Smooth muscle cell (in vitro differentiated cells): ENCODE results near the gene PRR16. TPM values are rescaled to one million over a fixed set of nuclear protein-coding genes. Genes with fewer than 3 reads are reported as not detected.

Source experiments
- DNase-seq: peaks from one replicate; lab custom pipeline; 2025; ENCODE audit not compliant: unreplicated experiment; lab: John Stamatoyannopoulos, UW
- H2AFZ ChIP-seq: fragments of 200-600 bp; sonication (generic); 2 replicates; pipeline ENCODE4 v1.6.0; 2016; ENCODE audit warnings: antibody characterized with exemption, low read depth, mild to moderate bottlenecking
- H3F3A ChIP-seq: fragments of 200-600 bp; sonication (generic); 2 replicates; pipeline ENCODE4 v1.6.0; 2017; ENCODE audit warnings: antibody characterized with exemption, low read depth
- H3K27ac ChIP-seq: fragments of 200-600 bp; sonication (generic); 2 replicates; pipeline ENCODE4 v1.5.1; 2016; ENCODE audit warnings: low read depth, mild to moderate bottlenecking
- H3K27me3 ChIP-seq: fragments of 200-600 bp; sonication (generic); 2 replicates; pipeline ENCODE4 v1.6.1; 2016; ENCODE audit warnings: low read depth, mild to moderate bottlenecking
- H3K36me3 ChIP-seq: fragments of 200-600 bp; sonication (generic); 2 replicates; pipeline ENCODE4 v1.5.1; 2016; ENCODE audit warnings: low read depth
- H3K4me1 ChIP-seq: fragments of 200-600 bp; sonication (generic); 2 replicates; pipeline ENCODE4 v1.5.1; 2016; ENCODE audit warnings: low read depth
- H3K4me2 ChIP-seq: fragments of 200-600 bp; sonication (generic); 2 replicates; pipeline ENCODE4 v1.6.0; 2016; ENCODE audit warnings: mild to moderate bottlenecking
- H3K4me3 ChIP-seq: fragments of 200-600 bp; sonication (generic); 2 replicates; pipeline ENCODE4 v1.5.1; 2016; ENCODE audit warnings: mild to moderate bottlenecking
- H3K79me2 ChIP-seq: fragments of 200-600 bp; sonication (generic); 2 replicates; pipeline ENCODE4 v1.6.0; 2016; ENCODE audit warnings: low read depth, mild to moderate bottlenecking
- H3K9ac ChIP-seq: fragments of 200-600 bp; sonication (generic); 2 replicates; pipeline ENCODE4 v1.6.0; 2016; ENCODE audit warnings: low read depth
- H3K9me3 ChIP-seq: fragments of 200-600 bp; sonication (generic); replicated peaks from 2 replicates; pipeline ENCODE4 v1.5.1; 2016; ENCODE audit warnings: low read depth
- H4K20me1 ChIP-seq: fragments of 200-600 bp; sonication (generic); 2 replicates; pipeline ENCODE4 v1.6.0; 2016; ENCODE audit warnings: low read depth
- WGBS: methylation state at CpG from one replicate; pipeline ENCODE4 v1.1.7; 2016; ENCODE audit warnings: low lambda C conversion rate; 5-methylcytosine and 5-hydroxymethylcytosine counted together
- polyA plus RNA-seq: library from polyadenylated mRNA; unstranded; fragments of >200 nt; fragmentation: Nextera tagmentation; extraction: Ambion mirVana; gene quantifications from 2 replicates; pipeline ENCODE4 v1.2.1, GENCODE V29; 2016
- total RNA-seq: library from RNA; depleted of rRNA; stranded (reverse); fragments of >200 nt; gene quantifications from 2 replicates; pipeline ENCODE4 v1.2.3, GENCODE V29; 2014
- TF ChIP-seq, protein P1 (sequence below): fragments of 200-600 bp; sonication (generic); IDR thresholded peaks from 2 replicates; pipeline ENCODE4 v1.5.1; 2017; ENCODE audit warnings: borderline replicate concordance, mild to moderate bottlenecking, antibody characterized with exemption; ENCODE audit not compliant: insufficient read depth, poor library complexity, severe bottlenecking

PRR16 gene
- total and polyA plus RNA-seq, 2 experiments from 2014 or later, result 6.7 to 13.2 TPM

DNA sequence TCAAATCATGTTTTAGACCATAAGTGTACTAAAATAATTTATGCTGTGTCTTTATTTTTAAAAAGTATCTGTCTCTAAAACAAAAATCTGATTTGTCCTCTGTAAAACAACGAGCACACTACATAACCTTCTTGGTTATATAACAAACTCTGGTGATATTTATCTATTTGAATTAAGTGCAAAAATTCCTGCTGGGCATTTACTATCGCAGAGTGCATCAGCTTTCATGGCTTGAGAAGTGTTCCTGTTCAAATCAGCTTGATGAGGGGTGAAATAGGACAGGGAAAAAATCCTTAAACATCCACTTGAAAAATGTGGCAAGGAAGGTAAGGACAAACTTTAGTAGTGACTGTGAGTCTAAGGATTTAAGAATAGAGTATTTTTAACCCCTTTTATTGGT, 65.3 kb downstream of the PRR16 start:
- Histone ChIP-seq H3K27ac (no peak overlapping the region), H3K79me2 (peaks cover 16% of the 10 kb centered on the region), H3K9me3 (no peaks in the 10 kb centered on the region), H3K27me3 (no peaks in the 10 kb centered on the region), H3K4me3 (no peak overlapping the region), H2AFZ (no peak overlapping the region), H3K4me2 (no peak overlapping the region), H3K4me1 (no peaks in the 10 kb centered on the region), H3K36me3 (no peaks in the 10 kb centered on the region), H4K20me1 (no peaks in the 10 kb centered on the region), H3F3A (no peaks in the 10 kb centered on the region), H3K9ac (no peak overlapping the region)
- 90% methylated on average over 2 of the region's 2 CpGs for WGBS
- DNase-seq, result no peak
- TF ChIP-seq, protein P1, sequence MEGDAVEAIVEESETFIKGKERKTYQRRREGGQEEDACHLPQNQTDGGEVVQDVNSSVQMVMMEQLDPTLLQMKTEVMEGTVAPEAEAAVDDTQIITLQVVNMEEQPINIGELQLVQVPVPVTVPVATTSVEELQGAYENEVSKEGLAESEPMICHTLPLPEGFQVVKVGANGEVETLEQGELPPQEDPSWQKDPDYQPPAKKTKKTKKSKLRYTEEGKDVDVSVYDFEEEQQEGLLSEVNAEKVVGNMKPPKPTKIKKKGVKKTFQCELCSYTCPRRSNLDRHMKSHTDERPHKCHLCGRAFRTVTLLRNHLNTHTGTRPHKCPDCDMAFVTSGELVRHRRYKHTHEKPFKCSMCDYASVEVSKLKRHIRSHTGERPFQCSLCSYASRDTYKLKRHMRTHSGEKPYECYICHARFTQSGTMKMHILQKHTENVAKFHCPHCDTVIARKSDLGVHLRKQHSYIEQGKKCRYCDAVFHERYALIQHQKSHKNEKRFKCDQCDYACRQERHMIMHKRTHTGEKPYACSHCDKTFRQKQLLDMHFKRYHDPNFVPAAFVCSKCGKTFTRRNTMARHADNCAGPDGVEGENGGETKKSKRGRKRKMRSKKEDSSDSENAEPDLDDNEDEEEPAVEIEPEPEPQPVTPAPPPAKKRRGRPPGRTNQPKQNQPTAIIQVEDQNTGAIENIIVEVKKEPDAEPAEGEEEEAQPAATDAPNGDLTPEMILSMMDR, result no peak

GRCh38 chr5:120531215-120531614, 67.1 kb downstream of the PRR16 start:
- no peak for DNase-seq
- peaks cover 6% of the 10 kb centered on the region for H3K79me2 ChIP-seq
- 56% methylated on average over 3 of the region's 3 CpGs for WGBS

GRCh38 chr5:120532835-120533234, 68.7 kb downstream of the PRR16 start:
- DNase-seq, result no peak
- Histone ChIP-seq H3F3A (no peaks in the 10 kb centered on the region), H3K36me3 (no peaks in the 10 kb centered on the region), H4K20me1 (no peaks in the 10 kb centered on the region), H3K9me3 (peaks cover 5% of the 10 kb centered on the region), H2AFZ (no peak overlapping the region), H3K9ac (no peak overlapping the region), H3K27ac (no peak overlapping the region), H3K4me2 (no peak overlapping the region), H3K27me3 (no peaks in the 10 kb centered on the region), H3K4me3 (no peak overlapping the region), H3K79me2 (peaks cover 13% of the 10 kb centered on the region), H3K4me1 (no peaks in the 10 kb centered on the region)
- TF ChIP-seq, protein P1, result peak; percentile 13
- 72% methylated on average over 5 of the region's 5 CpGs for WGBS

More at GRCh38 chr5:120531215-120531614, 67.1 kb downstream of the PRR16 start:
- H3K27me3 ChIP-seq, result no peaks in the 10 kb centered on the region
- TF ChIP-seq, protein P1, result no peak
- no peak overlapping the region for H3K4me2 ChIP-seq
- H3K27ac ChIP-seq, result no peak overlapping the region
- no peaks in the 10 kb centered on the region for H3K4me1 ChIP-seq
- H3F3A ChIP-seq, result no peaks in the 10 kb centered on the region
- H2AFZ ChIP-seq, result no peak overlapping the region
- no peak overlapping the region for H3K4me3 ChIP-seq
- no peaks in the 10 kb centered on the region for H4K20me1 ChIP-seq
- no peaks in the 10 kb centered on the region for H3K9me3 ChIP-seq
- H3K9ac ChIP-seq, result no peak overlapping the region
- H3K36me3 ChIP-seq, result no peaks in the 10 kb centered on the region

DNA sequence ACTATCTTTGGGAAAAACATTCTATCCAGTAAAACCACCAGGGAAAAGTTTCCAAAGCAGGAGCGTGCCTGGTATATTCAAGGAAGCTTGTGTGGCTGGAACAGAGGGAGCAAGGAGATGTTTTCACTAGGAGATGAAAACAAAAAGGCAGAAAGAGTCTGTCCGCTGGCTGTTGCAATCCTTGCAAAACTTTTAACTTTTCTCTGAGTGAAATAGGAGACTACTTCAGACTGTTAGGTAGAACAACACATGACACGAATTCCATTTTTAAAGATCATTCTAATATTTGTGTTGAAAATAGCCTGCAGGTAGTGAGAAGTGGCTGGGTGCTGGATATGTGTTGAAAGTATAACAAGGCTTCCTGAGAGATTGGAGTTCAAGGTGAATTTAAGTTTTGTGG, 69.5 kb downstream of the PRR16 start:
- H3K27ac ChIP-seq, result no peak overlapping the region
- peak overlapping the region; percentile 16 for H3K4me2 ChIP-seq
- peaks cover 5% of the 10 kb centered on the region for H3K9me3 ChIP-seq
- WGBS, result 70% methylated on average over 3 of the region's 3 CpGs
- H3K36me3 ChIP-seq, result no peaks in the 10 kb centered on the region
- H3K79me2 ChIP-seq, result peaks cover 13% of the 10 kb centered on the region
- H2AFZ ChIP-seq, result peak overlapping the region; percentile 26
- peaks cover 4% of the 10 kb centered on the region for H3K4me1 ChIP-seq
- TF ChIP-seq, protein P1, result no peak
- no peak overlapping the region for H3K9ac ChIP-seq
- H4K20me1 ChIP-seq, result no peaks in the 10 kb centered on the region
- peaks cover 6% of the 10 kb centered on the region for H3F3A ChIP-seq
- DNase-seq, result no peak
- no peak overlapping the region for H3K4me3 ChIP-seq
- H3K27me3 ChIP-seq, result no peaks in the 10 kb centered on the region
